ENCODE results near the gene DIABLO. TPM values are rescaled to one million over a fixed set of nuclear protein-coding genes. Genes with fewer than 3 reads are reported as not detected.

The DIABLO gene
- total RNA-seq, 1 experiment from 2014 or later = 68.7 TPM

GRCh38 chr12:122160761-122161160, 65.1 kb downstream of the DIABLO start:
- TF ChIP-seq CTCF (IDR thresholded peaks at IDR 0.05; ENCODE audit: unreplicated experiment) = no peak
- Mint-ChIP-seq H3K36me3 (ENCODE audit: insufficient read depth, unreplicated experiment) (no peaks in the 10 kb centered on the region), H3K9me3 (ENCODE audit: low read depth, unreplicated experiment) (no peaks in the 10 kb centered on the region), H3K27me3 (ENCODE audit: unreplicated experiment) (peaks cover 32% of the 10 kb centered on the region), H3K4me3 (ENCODE audit: low read depth, unreplicated experiment) (no peak overlapping the region), H3K4me1 (ENCODE audit: low read depth, unreplicated experiment) (no peaks in the 10 kb centered on the region), H3K27ac (ENCODE audit: unreplicated experiment) (no peak overlapping the region)
- DNase-seq = no peak
- intact Hi-C loops (cut with micrococcal nuclease; ENCODE audit: unreplicated experiment) = no loop called here
- no TSS peak for BruUV-seq (replicated peaks)
- CTCF ChIA-PET = no interaction called here

- intact Hi-C loops (cut with micrococcal nuclease; ENCODE audit: unreplicated experiment) = no loop called here
- BruUV-seq (replicated peaks) = no TSS peak
- H3K36me3 Mint-ChIP-seq (ENCODE audit: insufficient read depth, unreplicated experiment) = no peaks in the 10 kb centered on the region
- no peak overlapping the region for H3K27ac Mint-ChIP-seq (ENCODE audit: unreplicated experiment)
- no peaks in the 10 kb centered on the region for H3K4me1 Mint-ChIP-seq (ENCODE audit: low read depth, unreplicated experiment)
- CTCF ChIA-PET = no interaction called here
- no peaks in the 10 kb centered on the region for H3K9me3 Mint-ChIP-seq (ENCODE audit: low read depth, unreplicated experiment)
- TF ChIP-seq CTCF (IDR thresholded peaks at IDR 0.05; ENCODE audit: unreplicated experiment) = no peak
- no peak for DNase-seq
- H3K27me3 Mint-ChIP-seq (ENCODE audit: unreplicated experiment) = peaks cover 31% of the 10 kb centered on the region
- H3K4me3 Mint-ChIP-seq (ENCODE audit: low read depth, unreplicated experiment) = no peak overlapping the region
Measured at GRCh38 chr12:122159882-122160281, 66.0 kb downstream of the DIABLO start.

GRCh38 chr12:122158700-122159285, 67.1 kb downstream of the DIABLO start:
- Mint-ChIP-seq H3K4me1 (ENCODE audit: low read depth, unreplicated experiment) (no peaks in the 10 kb centered on the region), H3K4me3 (ENCODE audit: low read depth, unreplicated experiment) (no peak overlapping the region), H3K36me3 (ENCODE audit: insufficient read depth, unreplicated experiment) (no peaks in the 10 kb centered on the region), H3K27ac (ENCODE audit: unreplicated experiment) (no peak overlapping the region), H3K27me3 (ENCODE audit: unreplicated experiment) (peaks cover 26% of the 10 kb centered on the region), H3K9me3 (ENCODE audit: low read depth, unreplicated experiment) (no peaks in the 10 kb centered on the region)
- BruUV-seq (replicated peaks) = no TSS peak
- intact Hi-C loops (cut with micrococcal nuclease; ENCODE audit: unreplicated experiment) = no loop called here
- no peak for TF ChIP-seq CTCF (IDR thresholded peaks at IDR 0.05; ENCODE audit: unreplicated experiment)
- no peak for DNase-seq
- CTCF ChIA-PET = no interaction called here

Other genes with a start within 250 kb of the DIABLO start
- 21.0 and 25.5 TPM in 2 replicates for gene BCL7A, start 204.2 kb downstream of the DIABLO start, total RNA-seq (2022)
- gene MLXIP, start 147.3 kb downstream of the DIABLO start, total RNA-seq (2022) = 55.3 and 58.7 TPM in 2 replicates
- gene IL31, start 51.8 kb downstream of the DIABLO start, total RNA-seq (2022) = not detected in 2 replicates
- not detected in 2 replicates for gene LRRC43, start 42.9 kb downstream of the DIABLO start, total RNA-seq (2022)
- 0.47 and 1.1 TPM in 2 replicates for gene B3GNT4, start 22.3 kb downstream of the DIABLO start, total RNA-seq (2022)
- 18.9 and 22.9 TPM in 2 replicates for gene VPS33A, start 40.4 kb upstream of the DIABLO start, total RNA-seq (2022)
- 95.3 and 109 TPM in 2 replicates for gene CLIP1, start 196.6 kb upstream of the DIABLO start, total RNA-seq (2022)